HG02610 (cell line): Measurements from ENCODE around the gene ZNF324B.
A peak's percentile ranks its signal among the peaks of the same experiment; 100 is the strongest.
"Not testable (repeated sequence)": the region's sequence is repeated elsewhere in the genome, so short reads cannot be mapped to it uniquely, and the experiment has no call there.

ENCODE experiments used
- ATAC-seq: cut with Tn5 transposase; IDR thresholded peaks from one replicate; pipeline ENCODE4 v1.9.1; 2021; ENCODE audit warnings: mild to moderate bottlenecking, moderate library complexity; ENCODE audit not compliant: unreplicated experiment

The ZNF324B gene

GRCh38 chr19:58453743-58454142 is 2.3 kb downstream of the ZNF324B start:
- no peak for ATAC-seq

DNA sequence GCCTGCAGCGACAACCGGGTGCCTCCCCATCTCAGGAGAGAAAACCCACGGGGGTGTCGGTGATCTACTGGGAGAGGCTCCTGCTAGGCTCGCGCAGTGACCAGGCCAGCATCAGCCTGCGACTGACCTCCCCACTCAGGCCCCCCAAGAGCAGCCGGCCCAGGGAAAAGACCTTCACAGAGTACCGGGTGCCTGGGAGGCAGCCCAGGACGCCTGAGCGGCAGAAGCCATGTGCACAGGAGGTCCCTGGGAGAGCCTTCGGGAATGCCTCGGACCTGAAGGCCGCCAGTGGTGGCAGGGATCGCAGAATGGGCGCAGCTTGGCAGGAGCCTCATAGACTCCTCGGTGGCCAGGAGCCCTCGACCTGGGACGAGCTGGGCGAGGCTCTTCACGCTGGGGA is 3.9 kb downstream of the ZNF324B start:
- ATAC-seq = no peak

DNA sequence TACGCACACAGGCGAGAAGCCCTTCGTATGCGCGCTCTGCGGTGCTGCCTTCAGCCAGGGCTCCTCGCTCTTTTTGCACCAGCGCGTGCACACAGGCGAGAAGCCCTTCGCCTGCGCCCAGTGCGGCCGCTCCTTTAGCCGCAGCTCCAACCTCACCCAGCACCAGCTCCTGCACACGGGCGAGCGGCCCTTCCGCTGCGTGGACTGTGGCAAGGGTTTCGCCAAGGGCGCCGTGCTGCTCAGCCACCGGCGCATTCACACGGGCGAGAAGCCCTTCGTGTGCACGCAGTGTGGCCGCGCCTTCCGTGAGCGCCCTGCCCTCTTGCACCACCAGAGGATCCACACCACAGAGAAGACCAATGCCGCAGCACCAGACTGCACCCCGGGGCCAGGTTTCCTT is 4.7 kb downstream of the ZNF324B start:
- no peak for ATAC-seq

- ATAC-seq = no peak
Observed at GRCh38 chr19:58460039-58460438, 8.6 kb downstream of the ZNF324B start.

- peak; percentile 8 for ATAC-seq
Observed at GRCh38 chr19:58466089-58466759, 14.8 kb downstream of the ZNF324B start.

DNA sequence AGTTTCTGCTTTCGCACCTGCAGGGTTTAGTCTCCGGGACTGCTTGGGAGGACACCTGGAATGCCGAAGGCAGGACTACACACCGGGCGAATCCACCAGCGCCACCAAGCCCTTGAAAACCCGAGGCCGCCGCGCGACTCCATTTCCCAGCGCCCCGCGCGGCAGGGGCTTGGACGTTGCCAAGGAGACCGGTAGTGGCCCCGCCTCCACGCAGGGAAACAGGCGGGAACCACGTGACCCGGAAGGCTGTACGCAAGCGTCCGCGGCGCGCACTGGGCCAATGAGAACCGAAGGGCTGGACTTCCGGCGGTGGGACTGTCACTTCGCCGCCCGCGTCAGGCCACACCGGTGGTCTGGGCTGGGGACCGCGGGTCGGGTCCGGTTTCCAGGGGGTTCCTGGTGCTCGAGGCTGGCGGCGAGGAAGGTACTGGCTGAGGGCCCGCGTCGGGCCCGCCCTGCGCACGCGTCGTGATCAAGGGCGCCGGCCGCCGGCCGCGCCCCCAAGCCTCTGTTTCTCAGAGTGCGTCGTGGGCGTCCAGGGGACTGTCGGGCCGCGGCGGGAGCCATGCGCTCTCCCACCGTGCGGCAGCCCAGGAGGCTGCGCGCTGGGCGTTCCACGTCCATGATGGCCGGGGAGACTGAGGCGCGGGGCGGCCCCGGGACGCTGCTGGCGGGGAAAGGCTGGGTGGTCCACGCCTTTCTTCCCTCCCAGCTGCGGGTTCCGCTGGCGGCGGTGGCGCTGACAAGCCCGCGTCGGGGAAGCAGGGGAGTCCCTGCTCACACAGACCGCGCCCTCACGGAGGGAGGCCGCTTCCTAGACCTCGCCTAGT is 15.6 kb downstream of the ZNF324B start, which contains the start of gene ZNF324:
Gene ZNF324, plus strand, starts transcription at position 321 of the 830 bp plus-strand sequence. CDS start 2,106 bp downstream, outside the sequence.
- peak; percentile 84 for ATAC-seq

- no peak for ATAC-seq
Observed at GRCh38 chr19:58468216-58468839, 16.9 kb downstream of the ZNF324B start.

DNA sequence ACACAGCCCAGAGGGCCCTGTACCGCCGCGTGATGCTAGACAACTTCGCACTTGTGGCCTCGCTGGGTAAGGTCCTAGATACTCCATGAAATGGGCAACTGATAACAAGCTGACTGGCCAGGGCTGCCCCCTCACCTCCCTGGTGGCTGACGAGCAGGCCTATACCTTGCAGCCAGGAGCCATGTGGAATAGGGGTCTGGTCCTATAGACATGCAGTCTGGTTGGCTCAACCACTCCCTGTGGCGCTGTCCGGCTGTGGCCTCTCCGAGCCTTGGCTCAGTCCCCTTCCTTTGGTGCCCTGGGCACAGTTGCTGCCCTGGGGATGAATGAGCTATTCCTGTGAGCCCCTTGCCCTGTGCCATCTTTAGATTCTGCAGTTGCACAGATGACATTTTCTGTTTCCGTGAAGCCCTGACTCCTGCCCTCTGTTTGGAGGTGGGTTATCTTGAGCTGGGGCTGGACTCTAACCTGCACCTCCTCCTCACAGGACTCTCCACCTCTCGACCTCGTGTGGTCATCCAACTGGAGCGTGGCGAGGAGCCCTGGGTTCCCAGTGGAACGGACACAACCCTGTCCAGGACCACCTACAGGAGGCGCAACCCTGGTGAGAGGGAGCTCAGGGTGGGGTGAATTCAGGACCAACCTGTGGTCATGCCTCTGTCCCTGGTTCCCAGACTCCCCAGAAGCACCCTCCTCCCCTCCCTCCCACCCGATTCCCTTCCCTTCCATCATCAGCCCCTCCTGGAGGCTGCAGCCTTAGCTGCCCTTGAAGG is 18.0 kb downstream of the ZNF324B start:
- no peak for ATAC-seq

GRCh38 chr19:58470837-58471543 is 19.6 kb downstream of the ZNF324B start:
- ATAC-seq = not testable (repeated sequence)

DNA sequence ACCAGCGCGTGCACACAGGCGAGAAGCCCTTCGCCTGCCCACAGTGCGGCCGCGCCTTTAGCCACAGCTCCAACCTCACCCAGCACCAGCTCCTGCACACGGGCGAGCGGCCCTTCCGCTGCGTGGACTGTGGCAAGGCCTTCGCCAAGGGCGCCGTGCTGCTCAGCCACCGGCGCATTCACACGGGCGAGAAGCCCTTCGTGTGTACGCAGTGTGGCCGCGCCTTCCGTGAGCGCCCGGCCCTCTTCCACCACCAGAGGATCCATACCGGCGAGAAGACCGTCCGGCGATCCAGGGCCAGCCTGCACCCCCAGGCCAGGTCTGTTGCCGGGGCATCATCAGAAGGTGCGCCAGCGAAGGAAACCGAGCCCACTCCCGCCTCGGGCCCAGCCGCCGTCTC is 20.3 kb downstream of the ZNF324B start:
- no peak for ATAC-seq

GRCh38 chr19:58473775-58474174 is 22.4 kb downstream of the ZNF324B start:
- ATAC-seq = no peak

GRCh38 chr19:58474291-58474996 is 23.0 kb downstream of the ZNF324B start:
- ATAC-seq = no peak

GRCh38 chr19:58474997-58475713 is 23.7 kb downstream of the ZNF324B start:
- no peak for ATAC-seq

GRCh38 chr19:58475714-58476497 is 24.5 kb downstream of the ZNF324B start, which contains the start of gene ZNF446:
ZNF446 (plus strand) TSS chr19:58476352; CDS start chr19:58477219, 867 bp downstream.
- peak; percentile 78 for ATAC-seq

- no peak for ATAC-seq
Observed at GRCh38 chr19:58476498-58477015, 25.1 kb downstream of the ZNF324B start.

DNA sequence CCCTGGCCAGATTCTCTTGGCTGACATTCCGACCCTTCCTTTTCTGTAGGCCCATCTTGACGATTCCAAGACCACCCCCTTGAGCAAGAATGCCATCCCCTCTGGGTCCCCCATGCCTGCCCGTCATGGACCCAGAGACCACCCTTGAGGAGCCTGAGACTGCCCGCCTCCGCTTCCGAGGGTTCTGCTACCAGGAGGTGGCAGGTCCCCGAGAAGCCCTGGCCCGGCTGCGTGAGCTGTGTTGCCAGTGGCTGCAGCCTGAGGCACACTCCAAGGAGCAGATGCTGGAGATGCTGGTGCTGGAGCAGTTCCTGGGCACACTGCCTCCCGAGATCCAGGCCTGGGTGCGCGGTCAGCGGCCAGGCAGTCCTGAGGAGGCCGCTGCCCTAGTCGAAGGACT is 25.7 kb downstream of the ZNF324B start:
- no peak for ATAC-seq

DNA sequence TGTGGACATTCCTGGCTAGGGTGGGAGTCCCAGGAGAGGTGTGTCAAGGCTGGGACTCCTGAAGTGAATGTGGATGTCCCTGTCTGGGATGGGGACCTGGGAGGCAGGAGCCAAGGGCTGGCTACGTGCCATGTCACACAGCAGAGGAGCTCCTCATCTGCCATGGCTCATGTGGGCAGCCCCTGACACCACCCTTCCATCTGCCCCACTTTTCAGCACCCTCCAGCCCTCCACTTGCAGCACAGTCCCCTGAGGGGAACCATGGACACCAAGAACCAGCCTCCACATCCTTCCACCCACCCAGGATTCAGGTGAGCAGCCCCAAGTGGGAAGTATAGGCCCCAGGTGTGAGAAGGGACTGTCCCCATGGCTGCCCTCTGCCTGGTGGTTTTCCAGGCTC is 26.4 kb downstream of the ZNF324B start:
- ATAC-seq = no peak

DNA sequence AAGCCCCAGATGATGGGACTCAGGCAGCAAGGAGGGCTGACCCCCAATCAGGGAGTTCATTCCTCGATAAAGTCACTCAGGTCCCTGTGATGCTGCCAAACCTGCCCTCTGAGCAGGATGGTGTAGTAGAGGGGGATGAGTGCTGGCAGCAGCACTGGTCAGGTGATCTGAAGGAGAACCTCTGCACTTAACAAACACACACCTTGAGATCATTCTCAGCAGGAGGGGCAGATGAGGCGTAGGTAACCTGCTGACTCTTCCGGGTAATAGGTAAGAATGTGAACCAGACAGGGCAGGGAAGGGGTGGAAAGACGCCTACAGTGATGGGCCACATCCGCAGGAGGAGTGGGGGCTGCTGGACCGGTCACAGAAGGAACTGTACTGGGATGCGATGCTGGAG is 27.9 kb downstream of the ZNF324B start:
- no peak for ATAC-seq
